ENCODE data around the gene UBE2I. TPM values are rescaled to one million over a fixed set of nuclear protein-coding genes. Genes with fewer than 3 reads are reported as not detected.

UBE2I gene
- total and polyA plus RNA-seq, 2 donors from 2014 or later: 62.2 to 97.1 TPM

- intact Hi-C loops (cut with DNase I): no loop called here
- no peak for TF ChIP-seq CTCF (IDR thresholded peaks at IDR 0.05; ENCODE audit: borderline replicate concordance, extremely low read depth, insufficient read depth)
- H3K9ac ChIP-seq (ENCODE audit: low read length in 3 of 3): peak within 1 kb of the TSS; percentile 44 to 68 (median 54)
- H3K27ac ChIP-seq (ENCODE audit: low read depth in 2 of 2, low read length in 2 of 2): peak within 1 kb of the TSS in 1 of 2 donors; percentile 14
- H3K36me3 ChIP-seq (ENCODE audit: control insufficient read depth in 2 of 3, insufficient read depth in 3 of 3, low read length in 3 of 3): peaks cover 0 to 8% (median 2%) of the 10 kb centered on the region in 3 donors
- peak within 1 kb of the TSS; percentile 73 to 81 (median 81) for H3K4me3 ChIP-seq (ENCODE audit: low read length in 3 of 3)
- peak; percentile 76 to 96 (median 89) for DNase-seq
- FAIRE-seq: no peak
- H3K9me3 ChIP-seq (ENCODE audit: control insufficient read depth in 2 of 3, insufficient read depth in 1 of 3, low read length in 3 of 3): no peaks in the 10 kb centered on the region
- H3K27me3 ChIP-seq (ENCODE audit: control insufficient read depth, insufficient read depth, low read length): no peaks in the 10 kb centered on the region
- peaks cover 0 to 21% (median 2%) of the 10 kb centered on the region in 3 donors for H3K4me1 ChIP-seq (ENCODE audit: control insufficient read depth in 2 of 3, insufficient read depth in 2 of 3, low read depth in 1 of 3, low read length in 3 of 3)
Observed at GRCh38 chr16:1351582-1352362, 42.3 kb downstream of the UBE2I start, which contains the start of the genes GNPTG and TSR3. Gene GNPTG, plus strand, starts transcription at chr16:1351931. Its CDS starts 35 bp downstream, at chr16:1351966. Gene TSR3, minus strand, starts transcription at chr16:1351878. Its CDS starts 74 bp downstream, at chr16:1351804.

- H3K27ac ChIP-seq (ENCODE audit: low read depth in 2 of 2, low read length in 2 of 2): no peak overlapping the region
- no peak overlapping the region for H3K9ac ChIP-seq (ENCODE audit: low read length in 3 of 3)
- intact Hi-C loops (cut with DNase I): no loop called here
- H3K4me1 ChIP-seq (ENCODE audit: control insufficient read depth in 2 of 3, insufficient read depth in 2 of 3, low read depth in 1 of 3, low read length in 3 of 3): peaks cover 0 to 21% (median 2%) of the 10 kb centered on the region in 3 donors
- no peaks in the 10 kb centered on the region for H3K9me3 ChIP-seq (ENCODE audit: control insufficient read depth in 2 of 3, insufficient read depth in 1 of 3, low read length in 3 of 3)
- H3K27me3 ChIP-seq (ENCODE audit: control insufficient read depth, insufficient read depth, low read length): no peaks in the 10 kb centered on the region
- DNase-seq (no peak), FAIRE-seq (no peak)
- peaks cover 2 to 4% (median 2%) of the 10 kb centered on the region in 3 donors for H3K36me3 ChIP-seq (ENCODE audit: control insufficient read depth in 2 of 3, insufficient read depth in 3 of 3, low read length in 3 of 3)
- no peak for TF ChIP-seq CTCF (IDR thresholded peaks at IDR 0.05; ENCODE audit: borderline replicate concordance, extremely low read depth, insufficient read depth)
- no peak overlapping the region for H3K4me3 ChIP-seq (ENCODE audit: low read length in 3 of 3)
Observed at GRCh38 chr16:1354815-1355540, 45.5 kb downstream of the UBE2I start.

- Histone ChIP-seq H3K9ac (ENCODE audit: low read length in 3 of 3) (no peak overlapping the region), H3K4me3 (ENCODE audit: low read length in 3 of 3) (no peak overlapping the region), H3K9me3 (ENCODE audit: control insufficient read depth in 2 of 3, insufficient read depth in 1 of 3, low read length in 3 of 3) (no peaks in the 10 kb centered on the region), H3K27me3 (ENCODE audit: control insufficient read depth, insufficient read depth, low read length) (no peaks in the 10 kb centered on the region), H3K4me1 (ENCODE audit: control insufficient read depth in 2 of 3, insufficient read depth in 2 of 3, low read depth in 1 of 3, low read length in 3 of 3) (peaks cover 0 to 19% (median 2%) of the 10 kb centered on the region in 3 donors), H3K27ac (ENCODE audit: low read depth in 2 of 2, low read length in 2 of 2) (no peak overlapping the region), H3K36me3 (ENCODE audit: control insufficient read depth in 2 of 3, insufficient read depth in 3 of 3, low read length in 3 of 3) (peaks cover 0 to 4% (median 2%) of the 10 kb centered on the region in 3 donors)
- DNase-seq (no peak), FAIRE-seq (no peak)
- intact Hi-C loops (cut with DNase I): no loop called here
- no peak for TF ChIP-seq CTCF (IDR thresholded peaks at IDR 0.05; ENCODE audit: borderline replicate concordance, extremely low read depth, insufficient read depth)
Observed at GRCh38 chr16:1355591-1355990, 46.2 kb downstream of the UBE2I start.
